H9 (cell line): ENCODE data around the gene AP1B1. TPM values are rescaled to one million over a fixed set of nuclear protein-coding genes. Genes with fewer than 3 reads are reported as not detected.

Experiments
- DNase-seq: peaks from one replicate; pipeline ENCODE4 v3.0.0-alpha.2; 2017
- H2AFZ ChIP-seq: one replicate; pipeline ENCODE4 v1.6.1; 2013; ENCODE audit warnings: mild to moderate bottlenecking, low read length, control low read depth, moderate library complexity
- H2AK5ac ChIP-seq: 2 replicates; pipeline ENCODE4 v1.6.1; 2013; ENCODE audit warnings: low read length, control low read depth, mixed read lengths; ENCODE audit not compliant: insufficient read length
- H2BK120ac ChIP-seq: one replicate; pipeline ENCODE4 v1.6.1; 2013; ENCODE audit warnings: low read depth, mild to moderate bottlenecking, low read length, control low read depth, inconsistent platforms; ENCODE audit not compliant: poor library complexity, severe bottlenecking
- H2BK12ac ChIP-seq: 2 replicates; pipeline ENCODE4 v1.6.1; 2013; ENCODE audit warnings: low read length, control low read depth, mixed read lengths, low read depth; ENCODE audit not compliant: insufficient read length
- H2BK15ac ChIP-seq: 2 replicates; pipeline ENCODE4 v1.6.1; 2013; ENCODE audit warnings: low read depth, low read length, control low read depth
- H2BK20ac ChIP-seq: one replicate; pipeline ENCODE4 v1.6.1; 2013; ENCODE audit warnings: low read depth, mild to moderate bottlenecking, low read length, control low read depth, inconsistent platforms; ENCODE audit not compliant: poor library complexity, severe bottlenecking
- H2BK5ac ChIP-seq: 2 replicates; pipeline ENCODE4 v1.6.1; 2013; ENCODE audit warnings: low read length, control low read depth, mixed read lengths; ENCODE audit not compliant: insufficient read length
- H3K14ac ChIP-seq: 2 replicates; pipeline ENCODE4 v1.6.1; 2013; ENCODE audit warnings: low read length, control low read depth; ENCODE audit not compliant: insufficient read depth
- H3K18ac ChIP-seq: 2 replicates; pipeline ENCODE4 v1.6.1; 2013; ENCODE audit warnings: low read depth, mild to moderate bottlenecking, mixed read lengths, low read length, control low read depth; ENCODE audit not compliant: insufficient read length
- H3K23ac ChIP-seq: 2 replicates; pipeline ENCODE4 v1.6.1; 2013; ENCODE audit warnings: low read length, control low read depth, mixed read lengths, low read depth; ENCODE audit not compliant: insufficient read length
- H3K23me2 ChIP-seq: 2 replicates; pipeline ENCODE4 v1.6.1; 2013; ENCODE audit warnings: low read depth, mild to moderate bottlenecking, mixed read lengths, low read length, control low read depth; ENCODE audit not compliant: insufficient read length, poor library complexity, severe bottlenecking
- H3K27ac ChIP-seq: 2 replicates; pipeline ENCODE4 v1.5.1; 2013; ENCODE audit warnings: low read length, control low read depth, mixed read lengths, low read depth; ENCODE audit not compliant: insufficient read length
- H3K27me3 ChIP-seq: 2 replicates; pipeline ENCODE4 v1.6.1; 2013; ENCODE audit warnings: low read length, control low read depth, inconsistent platforms; ENCODE audit not compliant: insufficient read depth
- H3K4ac ChIP-seq: 2 replicates; pipeline ENCODE4 v1.6.1; 2013; ENCODE audit warnings: low read depth, mild to moderate bottlenecking, control low read depth, inconsistent platforms, low read length, moderate library complexity
- H3K4me1 ChIP-seq: 2 replicates; pipeline ENCODE4 v1.6.1; 2013; ENCODE audit warnings: low read length, control low read depth, inconsistent platforms; ENCODE audit not compliant: insufficient read depth
- H3K4me2 ChIP-seq: 2 replicates; pipeline ENCODE4 v1.6.1; 2013; ENCODE audit warnings: low read length, control low read depth, mixed read lengths; ENCODE audit not compliant: insufficient read length, insufficient read depth
- H3K56ac ChIP-seq: 2 replicates; pipeline ENCODE4 v1.6.1; 2013; ENCODE audit warnings: low read depth, mild to moderate bottlenecking, mixed read lengths, low read length, control low read depth; ENCODE audit not compliant: insufficient read length
- H3K79me1 ChIP-seq: 2 replicates; pipeline ENCODE4 v1.6.1; 2013; ENCODE audit warnings: low read depth, mild to moderate bottlenecking, moderate library complexity, low read length, control low read depth, inconsistent platforms; ENCODE audit not compliant: insufficient read depth, poor library complexity, severe bottlenecking
- H3K79me2 ChIP-seq: 2 replicates; pipeline ENCODE4 v1.6.1; 2013; ENCODE audit warnings: low read length, control low read depth, inconsistent platforms; ENCODE audit not compliant: insufficient read depth
- H3K9ac ChIP-seq: 2 replicates; pipeline ENCODE4 v1.6.1; 2013; ENCODE audit warnings: low read length, control low read depth, mixed read lengths; ENCODE audit not compliant: insufficient read length; ENCODE audit errors: extremely low read depth
- H3K9me3 ChIP-seq: one replicate; pipeline ENCODE4 v1.6.1; 2013; ENCODE audit warnings: low read depth, low read length, inconsistent platforms; ENCODE audit not compliant: control insufficient read depth
- H3T11ph ChIP-seq: one replicate; pipeline ENCODE4 v1.6.1; 2013; ENCODE audit warnings: mild to moderate bottlenecking, low read length, control low read depth, inconsistent platforms
- H4K20me1 ChIP-seq: one replicate; pipeline ENCODE4 v1.6.1; 2013; ENCODE audit not compliant: control insufficient read depth, insufficient read length, insufficient read depth
- H4K5ac ChIP-seq: 2 replicates; pipeline ENCODE4 v1.6.1; 2013; ENCODE audit warnings: low read depth, mild to moderate bottlenecking, mixed read lengths, low read length, control low read depth; ENCODE audit not compliant: insufficient read length
- H4K8ac ChIP-seq: replicated peaks from 2 replicates; pipeline ENCODE4 v1.6.1; 2013; ENCODE audit warnings: low read length, control low read depth, mixed read lengths, low read depth; ENCODE audit not compliant: insufficient read length
- H4K91ac ChIP-seq: 2 replicates; pipeline ENCODE4 v1.6.1; 2013; ENCODE audit warnings: low read depth, mild to moderate bottlenecking, moderate library complexity, mixed read lengths, low read length, control low read depth; ENCODE audit not compliant: insufficient read length
- H3K27ac Mint-ChIP-seq, 3 experiments: 2 replicates in 2 of 3; 3 replicates in 1 of 3; pipeline ENCODE4 v1.8.0; 2020 to 2021; ENCODE audit warnings: mixed read lengths in 3 of 3, mild to moderate bottlenecking in 1 of 3, moderate library complexity in 1 of 3
- H3K27me3 Mint-ChIP-seq: 2 replicates; pipeline ENCODE4 v1.8.0; 2021; ENCODE audit warnings: low read depth, mild to moderate bottlenecking, moderate library complexity, mixed read lengths
- H3K36me3 Mint-ChIP-seq, 3 experiments: 2 replicates in 2 of 3; 3 replicates in 1 of 3; pipeline ENCODE4 v1.8.0; 2020 to 2021; ENCODE audit warnings: low read depth in 3 of 3, mixed read lengths in 3 of 3; ENCODE audit not compliant: insufficient read depth in 1 of 3
- H3K4me1 Mint-ChIP-seq, 2 experiments: 2 replicates each; pipeline ENCODE4 v1.8.0; 2020; ENCODE audit warnings: mixed read lengths in 2 of 2
- H3K4me3 Mint-ChIP-seq, 2 experiments: 2 replicates in 1 of 2; 3 replicates in 1 of 2; pipeline ENCODE4 v1.8.0; 2020 to 2021; ENCODE audit warnings: mild to moderate bottlenecking in 2 of 2, mixed read lengths in 2 of 2, moderate library complexity in 1 of 2
- H3K9me3 Mint-ChIP-seq, 2 experiments: 2 replicates in 1 of 2; 3 replicates in 1 of 2; pipeline ENCODE4 v1.8.0; 2020; ENCODE audit warnings: mild to moderate bottlenecking in 2 of 2, mixed read lengths in 2 of 2, moderate library complexity in 1 of 2
- WGBS: extraction: QIAGEN DNeasy Blood & Tissue Kit; methylation state at CpG from one replicate; pipeline ENCODE4 v1.1.7; 2013; ENCODE audit warnings: missing lambda C conversion rate, low lambda C conversion rate, mixed read lengths; ENCODE audit not compliant: insufficient read length; ENCODE audit errors: extremely low coverage; 5-methylcytosine and 5-hydroxymethylcytosine counted together
- total RNA-seq: library from RNA; stranded (reverse); gene quantifications from 2 replicates; pipeline ENCODE4 v1.2.1, GENCODE V29; 2021
- TF ChIP-seq, protein P1 (sequence below): fragments of 200-600 bp; sonication (generic); conservative IDR thresholded peaks from 3 replicates; pipeline ENCODE4 v1.8.0; 2021; ENCODE audit warnings: antibody characterized with exemption, mild to moderate bottlenecking

The AP1B1 gene
- total RNA-seq, 1 experiment from 2014 or later, result 64.0 TPM

DNA sequence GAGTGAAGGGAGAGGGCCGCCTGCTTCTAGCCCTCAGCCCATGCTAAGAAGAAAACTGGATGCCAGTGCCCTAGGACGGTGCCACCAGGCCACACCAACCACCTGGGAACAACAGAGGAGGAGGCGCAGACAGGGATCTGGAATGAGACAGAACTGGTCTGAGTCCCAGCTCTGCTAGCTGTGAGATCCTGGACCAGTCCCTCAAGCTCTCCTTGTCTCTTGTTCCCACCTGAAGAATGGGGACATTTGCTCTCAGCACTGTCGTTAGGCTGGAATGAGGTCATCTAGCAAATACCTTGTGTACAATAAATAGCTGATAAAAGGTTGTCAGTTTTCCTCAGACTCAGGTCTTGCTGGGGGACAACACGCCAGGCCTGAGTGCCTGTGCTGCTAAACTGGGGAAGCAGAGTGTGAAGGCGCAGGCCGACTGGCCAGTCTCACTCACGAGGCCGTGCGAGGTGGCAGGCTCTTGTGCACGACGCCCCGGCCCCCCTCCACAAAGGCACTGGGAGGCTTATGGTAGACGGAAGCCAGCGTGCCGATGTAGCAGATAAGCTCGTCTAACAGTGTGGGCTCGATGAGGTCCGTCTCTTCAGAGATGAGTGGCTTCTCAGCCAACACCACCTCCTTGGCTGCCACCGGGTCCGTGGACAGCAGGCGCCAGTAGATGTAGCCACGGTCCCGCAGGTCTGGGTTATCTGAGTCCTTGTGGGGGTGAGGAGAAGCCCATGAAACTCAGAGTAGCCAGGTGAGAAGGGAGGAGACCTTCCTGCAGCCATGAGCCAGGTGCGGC is 47.1 kb downstream of the AP1B1 start:
- H4K8ac ChIP-seq, result no peak overlapping the region
- H3K56ac ChIP-seq, result no peak overlapping the region
- no peak overlapping the region for H3K18ac ChIP-seq
- Mint-ChIP-seq H3K4me1 (no peaks in the 10 kb centered on the region), H3K27me3 (no peaks in the 10 kb centered on the region), H3K36me3 (peaks cover 30 to 85% (median 50%) of the 10 kb centered on the region in 3 experiments; a peak in 6 of 7 replicates), H3K4me3 (no peak overlapping the region), H3K27ac (no peak overlapping the region), H3K9me3 (no peaks in the 10 kb centered on the region)
- H3K14ac ChIP-seq, result no peak overlapping the region
- H3K4me2 ChIP-seq, result no peak overlapping the region
- H2AK5ac ChIP-seq, result no peak overlapping the region
- no peaks in the 10 kb centered on the region for H3K79me2 ChIP-seq
- no peaks in the 10 kb centered on the region for H3K9me3 ChIP-seq
- H3K4me1 ChIP-seq, result no peaks in the 10 kb centered on the region
- H2BK15ac ChIP-seq, result no peak overlapping the region
- no peak overlapping the region for H3K9ac ChIP-seq
- WGBS, result no CpG with 5 or more reads among the region's 25 CpGs
- no peaks in the 10 kb centered on the region for H3K27me3 ChIP-seq
- H3K23me2 ChIP-seq, result no peaks in the 10 kb centered on the region
- H2BK20ac ChIP-seq, result no peak overlapping the region
- TF ChIP-seq, protein P1, sequence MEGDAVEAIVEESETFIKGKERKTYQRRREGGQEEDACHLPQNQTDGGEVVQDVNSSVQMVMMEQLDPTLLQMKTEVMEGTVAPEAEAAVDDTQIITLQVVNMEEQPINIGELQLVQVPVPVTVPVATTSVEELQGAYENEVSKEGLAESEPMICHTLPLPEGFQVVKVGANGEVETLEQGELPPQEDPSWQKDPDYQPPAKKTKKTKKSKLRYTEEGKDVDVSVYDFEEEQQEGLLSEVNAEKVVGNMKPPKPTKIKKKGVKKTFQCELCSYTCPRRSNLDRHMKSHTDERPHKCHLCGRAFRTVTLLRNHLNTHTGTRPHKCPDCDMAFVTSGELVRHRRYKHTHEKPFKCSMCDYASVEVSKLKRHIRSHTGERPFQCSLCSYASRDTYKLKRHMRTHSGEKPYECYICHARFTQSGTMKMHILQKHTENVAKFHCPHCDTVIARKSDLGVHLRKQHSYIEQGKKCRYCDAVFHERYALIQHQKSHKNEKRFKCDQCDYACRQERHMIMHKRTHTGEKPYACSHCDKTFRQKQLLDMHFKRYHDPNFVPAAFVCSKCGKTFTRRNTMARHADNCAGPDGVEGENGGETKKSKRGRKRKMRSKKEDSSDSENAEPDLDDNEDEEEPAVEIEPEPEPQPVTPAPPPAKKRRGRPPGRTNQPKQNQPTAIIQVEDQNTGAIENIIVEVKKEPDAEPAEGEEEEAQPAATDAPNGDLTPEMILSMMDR, result no peak
- H3K79me1 ChIP-seq, result no peaks in the 10 kb centered on the region
- H2BK5ac ChIP-seq, result no peak overlapping the region
- no peak overlapping the region for H3K23ac ChIP-seq
- H4K20me1 ChIP-seq, result no peaks in the 10 kb centered on the region
- H2AFZ ChIP-seq, result no peak overlapping the region
- no peak overlapping the region for H4K91ac ChIP-seq
- no peak for DNase-seq
- no peak overlapping the region for H4K5ac ChIP-seq
- H3K4ac ChIP-seq, result no peak overlapping the region
- no peak overlapping the region for H2BK120ac ChIP-seq
- no peak overlapping the region for H3K27ac ChIP-seq
- no peak overlapping the region for H2BK12ac ChIP-seq
- no peak overlapping the region for H3T11ph ChIP-seq
